EH (cell line): Measurements from ENCODE around the gene DNM2.
"Not testable (repeated sequence)": the region's sequence is repeated elsewhere in the genome, so short reads cannot be mapped to it uniquely, and the experiment has no call there.

Experiments used
- DNase-seq: peaks from one replicate; pipeline ENCODE4 v3.0.0-alpha.2; 2015; ENCODE audit warnings: low read depth

DNM2 gene

DNA sequence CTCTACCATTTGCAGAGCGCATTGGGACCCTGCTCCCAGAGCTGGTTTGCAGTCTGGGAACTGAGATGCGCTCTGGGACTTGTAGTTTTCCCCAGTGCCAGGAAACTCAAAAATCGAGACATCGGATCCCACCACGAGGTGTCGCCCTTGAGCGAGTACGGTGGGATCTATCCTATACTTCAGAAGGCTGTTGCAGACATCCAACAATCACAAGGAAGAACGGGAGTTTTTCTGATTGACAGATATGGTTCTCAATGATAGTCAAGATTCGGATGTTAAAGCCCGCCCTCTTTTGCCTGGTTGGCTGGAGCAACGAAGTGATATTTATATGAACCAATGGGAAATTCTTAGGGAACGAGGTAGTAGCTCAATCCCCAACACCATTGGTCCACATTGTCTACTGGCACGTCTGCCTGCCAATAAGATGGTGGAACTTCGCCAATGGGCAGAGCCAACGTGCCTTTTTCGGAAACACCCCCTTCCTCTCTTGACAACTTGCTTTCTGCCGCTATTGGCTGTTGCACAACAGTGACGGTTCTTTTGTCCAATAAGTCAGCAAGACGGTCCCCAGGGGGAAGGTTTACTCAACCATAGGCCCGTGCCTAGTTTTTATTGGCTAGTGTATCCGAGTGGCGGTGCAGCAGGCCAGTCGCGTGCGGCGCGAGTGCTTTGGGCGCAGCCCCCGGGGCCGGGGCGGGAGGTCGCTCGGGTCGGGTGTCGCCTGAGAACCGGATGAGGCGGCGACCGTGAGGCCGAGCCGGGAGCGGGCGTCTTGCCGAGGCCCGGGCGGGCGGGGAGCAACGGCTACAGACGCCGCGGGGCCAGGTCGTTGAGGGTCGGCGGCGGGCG is at the start of gene DNM2:
DNM2 (plus strand) TSS at position 724 of the 849 bp plus-strand sequence. CDS start 164 bp downstream, outside the sequence.
- DNase-seq, result peak; percentile 100

DNA sequence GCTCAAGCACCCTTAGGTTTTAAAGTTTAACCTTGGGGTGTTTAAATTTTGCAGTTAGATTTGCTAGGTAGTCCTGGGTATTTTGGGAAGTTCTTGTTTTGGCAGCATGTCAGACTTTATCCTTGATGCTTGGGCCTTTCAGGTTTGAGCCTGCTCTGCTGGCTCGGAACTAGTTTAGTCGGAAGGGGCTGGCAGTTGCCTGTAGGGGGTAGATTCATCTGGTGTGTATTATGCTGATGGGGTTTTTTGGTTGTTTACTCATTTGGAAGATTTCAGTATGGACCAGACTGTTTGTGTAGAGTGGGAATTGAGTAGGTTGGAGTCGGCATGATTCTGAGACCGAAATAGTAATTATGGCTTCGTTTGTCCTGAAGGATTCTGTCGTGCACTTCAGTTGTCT is 48.6 kb upstream of the DNM2 start:
- DNase-seq, result no peak

DNA sequence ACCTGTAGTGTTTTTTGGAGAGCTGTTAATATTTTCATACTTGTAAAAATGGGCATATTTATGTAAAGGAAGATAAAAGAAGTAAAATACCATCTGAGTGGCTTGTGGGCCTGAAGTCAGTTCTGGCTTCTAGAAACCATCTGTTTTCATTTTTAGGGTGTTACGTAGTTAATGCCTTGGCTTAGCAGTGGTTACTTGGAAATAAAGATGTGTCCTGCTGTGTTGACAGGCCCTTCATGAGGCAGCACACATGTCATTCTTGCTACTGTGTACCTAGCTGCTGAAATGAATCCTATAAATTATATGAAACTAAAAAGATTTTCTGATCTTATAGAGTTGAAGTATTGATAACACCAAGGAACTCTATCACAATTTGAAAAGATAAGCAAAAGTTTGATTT is 47.7 kb upstream of the DNM2 start:
- no peak for DNase-seq

- no peak for DNase-seq
Observed at GRCh38 chr19:10670876-10671804, 46.7 kb upstream of the DNM2 start.

DNA sequence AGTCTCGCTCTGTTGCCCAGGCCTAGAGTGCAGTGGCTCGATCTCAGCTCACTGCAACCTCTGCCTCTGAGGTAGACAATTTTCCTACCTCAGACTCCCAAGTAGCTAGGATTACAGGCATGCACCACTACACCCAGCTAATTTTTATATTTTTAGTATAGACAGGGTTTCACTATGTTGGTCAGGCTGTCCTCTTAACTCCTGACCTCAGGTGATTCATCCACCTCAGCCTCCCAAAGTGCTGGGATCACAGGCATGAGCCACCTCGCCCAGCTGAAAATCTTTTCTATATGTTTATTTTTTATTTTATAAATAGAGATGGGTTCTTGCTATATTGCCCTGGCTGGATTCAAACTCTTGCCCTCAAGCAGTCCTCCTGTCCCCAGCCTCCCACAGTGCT is 46.0 kb upstream of the DNM2 start:
- DNase-seq, result not testable (repeated sequence)

DNA sequence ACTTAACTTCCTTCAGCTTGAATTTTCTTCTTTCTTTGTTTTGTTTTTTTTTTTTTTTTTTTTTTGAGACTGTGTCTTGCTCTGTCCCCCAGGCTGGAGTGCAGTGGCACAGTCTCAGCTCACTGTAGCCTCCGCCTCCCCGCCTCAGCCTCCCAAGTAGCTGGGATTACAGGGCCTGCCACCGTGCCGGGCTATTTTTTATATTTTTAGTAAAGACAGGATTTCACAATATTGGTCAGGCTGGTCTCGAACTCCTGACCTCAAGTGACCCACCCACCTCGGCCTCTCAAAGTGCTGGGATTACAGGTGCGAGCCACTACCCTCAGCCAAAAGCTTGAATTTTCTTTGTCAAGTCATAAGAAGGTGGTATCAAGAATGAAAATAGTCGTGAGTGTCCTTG is 42.7 kb upstream of the DNM2 start:
- DNase-seq, result not testable (repeated sequence)

GRCh38 chr19:10677751-10678150 is 40.1 kb upstream of the DNM2 start:
- no peak for DNase-seq

DNA sequence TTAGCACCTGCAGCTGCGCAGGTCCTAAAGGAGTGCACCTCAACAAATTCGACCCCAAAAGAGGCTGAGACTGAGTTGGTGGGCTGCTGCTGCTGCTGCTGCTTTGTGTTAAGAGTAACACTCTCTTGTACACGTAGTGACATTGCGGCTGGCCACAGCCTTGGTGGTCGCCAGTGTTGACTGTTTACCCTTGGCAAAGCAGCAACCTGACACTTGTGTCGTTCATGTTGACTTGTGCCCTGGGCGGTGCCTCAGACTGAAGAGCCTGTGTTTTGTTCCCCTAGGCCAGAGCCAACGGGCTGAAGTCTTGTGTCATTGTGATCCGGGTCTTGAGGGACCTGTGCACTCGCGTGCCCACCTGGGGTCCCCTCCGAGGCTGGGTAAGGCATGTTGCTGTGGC is 39.1 kb upstream of the DNM2 start:
- no peak for DNase-seq

- no peak for DNase-seq
Observed at GRCh38 chr19:10679743-10680142, 38.1 kb upstream of the DNM2 start.

GRCh38 chr19:10680545-10681135 is 37.2 kb upstream of the DNM2 start:
- no peak for DNase-seq

- DNase-seq, result no peak
Observed at GRCh38 chr19:10681658-10682057, 36.2 kb upstream of the DNM2 start.

DNA sequence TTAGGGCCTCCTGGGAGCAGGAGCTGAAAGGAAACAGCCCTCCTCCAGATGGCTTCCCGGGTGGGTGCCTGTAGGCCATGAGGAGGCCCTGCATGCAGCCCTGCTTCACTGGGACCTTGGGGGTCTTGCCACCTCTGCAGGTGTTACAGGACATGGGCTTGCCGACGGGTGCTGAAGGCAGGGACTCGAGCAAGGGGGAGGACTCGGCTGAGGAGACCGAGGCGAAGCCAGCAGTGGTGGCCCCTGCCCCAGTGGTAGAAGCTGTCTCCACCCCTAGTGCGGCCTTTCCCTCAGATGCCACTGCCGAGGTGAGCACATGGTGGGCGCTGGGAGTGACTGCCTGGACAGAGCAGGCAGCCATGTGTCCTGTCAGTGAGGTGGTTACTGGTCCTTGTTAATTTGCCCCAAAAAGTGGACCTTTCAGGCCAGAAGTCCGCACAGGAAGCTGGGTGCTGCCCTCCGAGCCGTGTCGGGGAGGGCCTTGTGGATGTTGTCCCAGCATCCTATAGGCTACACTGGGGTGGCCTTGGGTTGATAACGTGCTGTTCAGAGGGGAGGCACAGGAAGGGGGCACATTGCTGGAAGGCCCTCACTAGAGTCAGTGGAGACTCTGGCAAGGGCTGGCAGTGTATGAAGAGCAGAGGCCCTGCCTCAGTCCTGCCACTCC is 35.3 kb upstream of the DNM2 start:
- no peak for DNase-seq

DNA sequence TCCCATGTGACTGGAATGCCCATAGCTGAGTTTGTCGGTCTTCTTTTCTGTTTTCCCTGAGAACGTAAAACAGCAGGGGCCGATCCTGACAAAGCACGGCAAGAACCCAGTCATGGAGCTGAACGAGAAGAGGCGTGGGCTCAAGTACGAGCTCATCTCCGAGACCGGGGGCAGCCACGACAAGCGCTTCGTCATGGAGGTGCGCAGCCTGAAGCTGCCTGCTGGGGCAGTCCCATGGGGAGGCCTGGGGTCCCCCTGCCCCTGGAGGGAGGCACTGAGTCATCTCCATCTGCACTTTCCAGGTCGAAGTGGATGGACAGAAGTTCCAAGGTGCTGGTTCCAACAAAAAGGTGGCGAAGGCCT is 34.8 kb upstream of the DNM2 start:
- DNase-seq, result no peak

DNA sequence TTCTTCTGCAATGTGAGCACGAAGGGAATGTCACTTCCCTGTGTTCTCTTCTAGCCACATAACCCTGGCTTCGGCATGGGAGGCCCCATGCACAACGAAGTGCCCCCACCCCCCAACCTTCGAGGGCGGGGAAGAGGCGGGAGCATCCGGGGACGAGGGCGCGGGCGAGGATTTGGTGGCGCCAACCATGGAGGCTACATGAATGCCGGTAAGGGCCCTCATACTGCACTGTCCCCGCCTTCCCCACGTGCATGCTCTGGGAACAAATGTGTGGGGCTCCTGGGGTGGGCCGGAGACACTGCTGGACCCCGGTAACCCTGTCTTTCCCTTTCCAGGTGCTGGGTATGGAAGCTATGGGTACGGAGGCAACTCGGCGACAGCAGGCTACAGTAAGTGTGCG is 34.3 kb upstream of the DNM2 start:
- no peak for DNase-seq

GRCh38 chr19:10685210-10685609 is 32.7 kb upstream of the DNM2 start:
- no peak for DNase-seq

GRCh38 chr19:10686193-10686592 is 31.7 kb upstream of the DNM2 start:
- DNase-seq, result no peak

DNA sequence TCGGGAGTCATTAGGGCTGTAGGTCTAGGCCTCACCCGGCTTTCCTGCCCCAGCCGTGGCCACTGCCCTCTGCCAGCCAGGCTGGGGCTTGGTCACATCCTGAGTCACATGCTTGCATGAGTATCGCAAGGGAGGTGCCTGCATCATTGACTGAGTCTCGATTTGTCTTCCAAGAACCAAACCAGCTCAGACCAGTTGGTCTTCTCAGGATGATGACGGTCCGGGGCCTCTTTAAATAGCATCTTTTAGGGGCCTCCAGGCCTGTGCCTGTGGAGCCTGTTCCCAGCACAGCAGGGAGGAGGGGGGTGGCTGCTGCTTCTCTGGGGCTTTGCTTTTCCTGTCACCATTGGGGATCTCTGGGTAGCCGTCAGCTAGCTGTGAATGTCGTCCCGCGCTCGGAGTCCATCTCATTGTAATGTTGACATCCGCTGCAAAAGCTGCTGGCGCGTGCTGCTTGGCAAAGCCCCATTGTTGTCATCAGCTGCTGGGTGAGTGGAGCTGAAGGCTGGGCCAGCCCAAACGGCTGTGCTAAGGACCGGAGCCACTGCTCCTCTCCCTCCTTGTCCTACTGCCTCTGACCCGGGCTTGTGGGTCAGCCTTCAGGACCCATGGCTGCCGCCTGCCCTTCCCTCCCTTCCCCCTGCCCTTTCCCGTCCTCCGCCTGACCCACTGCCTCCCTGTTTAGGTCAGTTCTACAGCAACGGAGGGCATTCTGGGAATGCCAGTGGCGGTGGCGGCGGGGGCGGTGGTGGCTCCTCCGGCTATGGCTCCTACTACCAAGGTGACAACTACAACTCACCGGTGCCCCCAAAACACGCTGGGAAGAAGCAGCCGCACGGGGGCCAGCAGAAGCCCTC is 31.0 kb upstream of the DNM2 start:
- no peak for DNase-seq

- DNase-seq, result no peak
Observed at GRCh38 chr19:10687518-10688288, 30.2 kb upstream of the DNM2 start.

GRCh38 chr19:10688545-10689280 is 29.2 kb upstream of the DNM2 start:
- DNase-seq, result no peak

DNA sequence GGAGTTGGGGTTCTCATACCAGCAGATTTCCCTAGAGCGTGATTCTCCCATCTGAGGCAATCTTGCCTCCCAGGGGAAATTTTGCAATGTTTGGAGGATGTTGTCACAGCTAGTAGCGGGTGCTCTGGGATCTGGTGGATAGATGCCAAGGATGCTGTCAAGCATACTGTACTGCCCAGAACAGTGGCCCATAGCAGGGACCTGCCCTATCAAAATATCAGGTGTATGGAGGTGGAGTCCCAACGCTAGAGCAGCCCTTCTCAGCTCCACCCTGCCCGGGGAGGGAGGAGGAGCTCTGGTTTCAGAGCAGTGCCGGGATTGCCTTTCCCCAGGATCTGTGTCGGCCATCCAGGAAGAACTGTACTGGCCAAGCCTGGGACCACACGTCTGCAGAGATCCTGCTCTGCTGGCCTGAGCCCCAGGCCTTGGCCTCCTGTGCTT is 27.5 kb upstream of the DNM2 start:
- peak; percentile 55 for DNase-seq
